ENCODE results near the gene JAK1. TPM values are rescaled to one million over a fixed set of nuclear protein-coding genes. Genes with fewer than 3 reads are reported as not detected.

The JAK1 gene
- total and polyA plus RNA-seq, 10 of the 15 experiments (the other 5 are each of a cell fraction or from before 2014, with no cell fraction given): 9.6 to 45.5 (median 35.7) TPM

- TF ChIP-seq SPI1 (IDR thresholded peaks at IDR 0.05; ENCODE audit: borderline replicate concordance, insufficient read depth, low read depth, low read length) (peak; percentile 43; the same call in 1 of the 2 replicates), MYB (IDR thresholded peaks at IDR 0.05; ENCODE audit: borderline replicate concordance, low read depth, low read length) (no peak), KAT2A (conservative IDR thresholded peaks at IDR 0.05; ENCODE audit: control insufficient read depth, low read depth, low read length) (no peak), SP1 (IDR thresholded peaks at IDR 0.05; ENCODE audit: low read depth, low read length) (no peak), GATAD2B (conservative IDR thresholded peaks at IDR 0.05; ENCODE audit: low read depth) (no peak), HSF1 (IDR thresholded peaks at IDR 0.05; ENCODE audit: low read depth, low read length) (no peak), POU2F2 (IDR thresholded peaks at IDR 0.05; ENCODE audit: borderline replicate concordance, low read depth, low read length) (no peak), SIX5 (IDR thresholded peaks at IDR 0.05; ENCODE audit: low read depth, low read length, severe bottlenecking) (no peak), ATF7 (IDR thresholded peaks at IDR 0.05; ENCODE audit: low read depth) (0 out of 2 replicates have a peak, but pooled peaks have one; percentile 18), RCOR1 (conservative IDR thresholded peaks at IDR 0.05; ENCODE audit: low read depth, low read length) (no peak), MYC (IDR thresholded peaks at IDR 0.05; ENCODE audit: insufficient read depth, insufficient read length, insufficient replicate concordance, low read length, severe bottlenecking) (no peak), CREB1 (IDR thresholded peaks at IDR 0.05; ENCODE audit: low read depth) (peak; percentile 88), CTCF (IDR thresholded peaks at IDR 0.05 in 2 of 3, conservative IDR thresholded peaks at IDR 0.05 in 1 of 3; ENCODE audit: control insufficient read depth in 2 of 3, extremely low read depth in 1 of 3, insufficient read depth in 1 of 3, low read depth in 3 of 3, low read length in 3 of 3) (no peak), ESRRA (IDR thresholded peaks at IDR 0.05; ENCODE audit: low read length) (no peak), HDGF (IDR thresholded peaks at IDR 0.05) (no peak), FOS (IDR thresholded peaks at IDR 0.05; ENCODE audit: borderline replicate concordance, extremely low read depth, insufficient read length) (no peak), BMI1 (IDR thresholded peaks at IDR 0.05; ENCODE audit: borderline replicate concordance) (no peak), PBX3 (IDR thresholded peaks at IDR 0.05; ENCODE audit: insufficient replicate concordance, low read depth, low read length) (no peak), REST (IDR thresholded peaks at IDR 0.05; ENCODE audit: low read depth, low read length) (no peak), ZNF384 (IDR thresholded peaks at IDR 0.05; ENCODE audit: borderline replicate concordance, low read depth, low read length) (0 out of 2 replicates have a peak, but pooled peaks have one; percentile 30)
Measured at GRCh38 chr1:64882574-64883255, 83.6 kb downstream of the JAK1 start (continued).
